Measurements from ENCODE around the gene PPP2R5C.

GRCh38 chr14:101870273-101870939 is 108.9 kb downstream of the PPP2R5C start:
- TF ChIP-seq CTCF (conservative IDR thresholded peaks at IDR 0.05; ENCODE audit: low read depth, low read length): no peak
- TF ChIP-seq EZH2phosphoT487 (IDR thresholded peaks at IDR 0.05; ENCODE audit: borderline replicate concordance, low read length): no peak
